NCI-H748 treated with DMSO at 0.1 percent for 48 hours (cell line): ENCODE results near the gene DDHD1.
A peak's percentile ranks its signal among the peaks of the same experiment; 100 is the strongest.
"Not testable (repeated sequence)": the region's sequence is repeated elsewhere in the genome, so short reads cannot be mapped to it uniquely, and the experiment has no call there.

Source experiments
- DNase-seq: peaks from one replicate; lab custom pipeline; 2025; lab: John Stamatoyannopoulos, UW

DDHD1 gene

DNA sequence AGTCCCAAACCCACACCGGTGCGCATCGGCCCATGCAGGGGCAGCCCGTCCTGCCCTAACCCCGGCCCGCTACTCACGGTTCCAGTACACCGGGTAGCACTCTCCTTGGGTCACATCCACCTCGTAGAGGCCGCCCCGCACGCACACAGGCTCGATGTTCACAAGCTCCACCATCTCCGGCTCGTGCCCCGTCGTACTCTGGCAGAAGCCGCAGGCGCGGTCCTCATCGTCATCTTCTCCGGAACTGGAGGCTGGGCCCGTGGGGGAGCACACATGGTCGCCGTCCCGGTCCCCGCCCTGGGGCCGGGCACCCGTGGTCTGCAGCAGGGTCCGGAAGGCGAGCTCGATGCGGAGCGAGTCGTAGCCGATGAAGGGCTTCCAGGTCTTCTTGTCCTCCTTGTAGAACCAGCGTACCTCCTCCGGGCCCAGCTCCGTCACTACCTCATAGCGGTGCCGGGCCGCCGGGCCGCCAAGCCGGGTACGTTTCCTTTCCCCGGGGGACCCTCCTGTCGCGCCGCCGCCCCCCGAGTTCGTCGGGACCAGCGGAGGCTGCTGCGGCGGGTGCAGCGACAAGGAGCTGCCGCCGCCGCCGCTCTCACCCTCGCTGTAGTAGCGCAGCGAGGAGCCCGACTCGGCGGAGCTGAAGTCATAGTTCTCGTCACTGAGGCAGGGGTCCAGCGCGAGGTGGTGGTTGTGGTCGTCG, 788 bp downstream of the DDHD1 start:
- peak; percentile 29 for DNase-seq

DNA sequence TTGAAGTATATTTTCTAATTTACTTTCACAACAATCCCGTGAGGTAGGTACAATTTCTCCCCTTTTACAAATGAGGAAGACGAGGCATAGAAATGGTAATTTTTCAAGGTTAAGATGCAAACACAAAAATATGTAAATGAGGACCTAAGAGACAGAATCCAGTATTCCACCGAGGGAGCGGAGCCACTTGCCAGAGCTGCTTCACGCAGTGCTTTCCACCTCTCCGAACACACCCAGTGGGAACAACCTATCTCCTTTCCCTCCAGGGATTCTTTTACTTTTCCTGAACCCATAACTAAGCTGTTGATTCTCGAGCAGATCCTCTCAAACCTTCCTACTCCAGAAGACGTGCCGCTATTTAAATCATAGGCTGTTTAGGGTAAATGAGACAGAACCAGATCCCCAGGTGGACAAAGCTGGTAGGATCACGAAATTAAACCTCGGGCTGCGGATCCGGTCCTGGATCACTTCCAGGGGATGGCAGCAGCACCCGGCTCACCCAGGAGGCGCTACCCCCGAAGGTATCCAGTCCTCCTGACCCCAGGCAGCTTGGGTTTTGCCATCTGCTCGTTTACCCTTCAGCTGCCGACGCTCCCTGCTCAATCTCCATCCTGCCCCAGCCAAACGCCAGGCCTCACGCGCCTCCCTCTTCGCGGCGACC, 1.5 kb downstream of the DDHD1 start:
- no peak for DNase-seq

DNA sequence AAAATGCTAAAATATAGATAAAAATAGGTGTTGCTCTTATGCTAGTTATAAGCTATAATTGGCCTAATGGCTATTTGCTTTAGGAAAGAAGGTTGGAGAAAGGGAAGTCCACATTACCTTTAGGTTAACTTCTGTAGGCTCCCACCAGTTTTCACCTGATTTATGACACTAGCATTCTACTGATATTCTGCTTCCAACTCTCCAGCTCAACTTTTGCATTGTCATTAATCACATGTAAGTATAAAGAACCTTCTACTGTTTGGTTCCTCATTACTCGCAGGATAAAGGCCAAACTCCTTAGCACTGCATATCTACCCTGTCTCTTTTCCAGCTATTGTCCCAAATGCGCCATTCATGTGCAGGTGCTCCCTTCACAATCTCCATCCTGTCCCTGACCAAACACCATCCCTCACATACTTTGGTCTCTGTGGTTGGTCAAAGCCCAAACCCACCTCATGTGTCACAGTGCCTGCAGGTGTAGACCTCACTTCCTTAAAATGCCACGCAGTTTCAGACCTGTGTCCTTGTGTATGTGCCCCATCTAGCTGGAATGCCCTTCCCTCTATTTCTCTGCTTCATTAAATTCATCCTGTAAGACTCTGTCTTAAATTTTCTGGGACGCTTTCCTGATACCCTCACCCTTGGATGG, 3.3 kb downstream of the DDHD1 start:
- DNase-seq: no peak

DNA sequence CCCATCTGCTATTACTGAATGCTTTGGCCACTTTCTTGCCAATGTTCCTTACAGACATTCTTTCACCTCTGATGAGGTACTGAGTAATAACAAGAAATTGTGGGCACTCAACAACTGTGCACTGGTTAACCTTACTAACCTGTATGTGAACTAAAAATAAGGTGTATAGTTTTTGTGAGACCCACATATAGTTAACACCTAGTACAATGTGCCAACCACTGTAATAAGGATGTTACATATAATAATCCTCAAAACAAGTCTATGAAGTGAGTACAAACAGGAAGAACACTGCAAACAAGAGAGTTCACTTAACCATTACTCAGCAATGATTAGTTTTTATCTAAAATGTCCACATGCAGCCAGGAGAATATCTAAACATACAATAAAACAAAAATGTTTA, 4.5 kb downstream of the DDHD1 start:
- no peak for DNase-seq

DNA sequence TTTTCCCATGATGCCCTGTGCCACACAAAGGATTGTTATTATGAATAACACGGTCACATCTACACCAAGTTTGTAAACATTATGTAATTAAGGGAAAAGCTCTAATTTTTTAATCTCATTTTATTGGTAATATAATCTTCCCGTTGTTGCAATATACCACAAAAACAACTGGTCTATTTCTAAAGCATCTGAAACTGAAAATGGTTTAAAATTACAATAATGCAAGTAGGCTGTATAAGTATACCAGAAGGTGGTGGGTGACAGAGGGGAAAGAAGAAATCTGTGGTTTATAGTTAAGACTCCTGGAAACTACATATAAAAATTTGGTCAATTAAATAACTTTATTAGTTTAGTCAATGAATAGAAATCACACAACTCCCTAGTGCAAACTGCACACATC, 5.2 kb downstream of the DDHD1 start:
- no peak for DNase-seq

DNA sequence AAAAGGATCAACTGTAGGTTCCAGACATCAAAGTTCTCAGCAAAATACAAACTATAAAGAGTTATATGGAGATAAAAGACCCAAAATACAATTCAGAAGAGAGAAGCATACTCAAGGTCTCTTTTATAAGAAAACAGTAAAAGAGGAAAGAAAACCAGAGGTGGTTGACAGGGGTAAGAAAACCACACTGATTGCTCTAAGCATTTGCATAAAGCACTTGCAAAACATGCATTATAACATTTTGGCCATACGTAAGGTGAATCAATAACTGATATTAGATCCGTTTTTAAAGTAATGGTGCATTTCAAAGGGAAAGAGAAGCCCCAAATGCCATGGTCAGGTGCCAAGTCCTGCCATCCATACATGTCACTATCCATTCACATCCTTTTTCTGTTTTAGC, 5.9 kb downstream of the DDHD1 start:
- no peak for DNase-seq

DNA sequence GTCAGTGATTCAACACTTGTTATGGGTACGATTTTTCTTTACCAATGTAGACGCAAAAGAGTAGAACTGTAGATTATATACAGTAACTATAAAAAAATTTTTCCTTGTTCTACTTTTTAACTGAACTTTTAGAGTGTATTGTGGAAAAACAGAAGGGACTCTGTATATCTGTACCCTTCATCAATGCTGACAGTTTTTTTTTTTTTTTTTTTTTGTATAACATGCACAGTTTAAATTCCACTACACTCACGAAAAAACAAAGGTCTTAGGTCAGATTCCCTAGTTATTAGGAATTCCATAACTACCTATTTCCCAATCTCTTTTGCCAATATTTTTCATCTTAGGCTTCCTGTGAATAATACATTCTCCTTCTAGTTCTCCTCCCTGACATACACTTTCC, 6.4 kb downstream of the DDHD1 start:
- no peak for DNase-seq

DNA sequence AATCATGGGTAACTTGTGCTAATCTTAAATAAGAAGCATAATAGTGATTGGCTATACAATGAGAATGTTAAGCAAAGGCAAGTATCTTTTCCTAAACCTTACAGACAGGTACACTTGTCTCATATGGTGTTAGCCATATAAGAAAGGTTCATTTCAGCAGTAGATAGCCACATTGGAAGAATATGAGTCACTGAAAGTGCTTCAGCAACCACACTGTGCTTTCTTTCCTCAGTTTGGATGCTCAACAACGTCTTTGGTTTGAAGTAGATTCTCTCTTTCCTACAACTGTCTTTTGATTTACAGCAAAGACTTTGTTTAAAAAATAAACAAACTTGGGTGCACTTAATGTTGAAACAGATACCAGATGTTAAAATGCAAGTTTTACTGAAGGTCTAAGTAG, 8.9 kb downstream of the DDHD1 start:
- no peak for DNase-seq

DNA sequence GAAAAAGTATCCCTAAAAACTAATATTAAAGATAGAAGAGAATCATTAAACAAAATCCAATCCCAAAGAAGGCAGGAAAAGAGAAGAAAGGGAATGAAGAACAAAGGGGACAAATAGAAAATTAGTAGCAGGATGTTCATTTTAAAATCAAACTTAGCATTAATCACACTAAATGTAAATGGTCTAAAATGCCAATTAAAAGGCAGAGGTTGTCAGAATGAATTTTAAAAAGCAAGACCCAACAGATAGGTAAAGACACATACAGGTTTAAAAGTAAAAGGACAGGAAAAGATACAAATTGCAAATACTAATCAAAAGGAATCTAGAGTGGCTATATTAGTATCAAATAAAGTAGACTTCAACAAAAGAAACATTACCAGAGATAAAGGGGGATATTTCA, 12.5 kb downstream of the DDHD1 start:
- DNase-seq: no peak

DNA sequence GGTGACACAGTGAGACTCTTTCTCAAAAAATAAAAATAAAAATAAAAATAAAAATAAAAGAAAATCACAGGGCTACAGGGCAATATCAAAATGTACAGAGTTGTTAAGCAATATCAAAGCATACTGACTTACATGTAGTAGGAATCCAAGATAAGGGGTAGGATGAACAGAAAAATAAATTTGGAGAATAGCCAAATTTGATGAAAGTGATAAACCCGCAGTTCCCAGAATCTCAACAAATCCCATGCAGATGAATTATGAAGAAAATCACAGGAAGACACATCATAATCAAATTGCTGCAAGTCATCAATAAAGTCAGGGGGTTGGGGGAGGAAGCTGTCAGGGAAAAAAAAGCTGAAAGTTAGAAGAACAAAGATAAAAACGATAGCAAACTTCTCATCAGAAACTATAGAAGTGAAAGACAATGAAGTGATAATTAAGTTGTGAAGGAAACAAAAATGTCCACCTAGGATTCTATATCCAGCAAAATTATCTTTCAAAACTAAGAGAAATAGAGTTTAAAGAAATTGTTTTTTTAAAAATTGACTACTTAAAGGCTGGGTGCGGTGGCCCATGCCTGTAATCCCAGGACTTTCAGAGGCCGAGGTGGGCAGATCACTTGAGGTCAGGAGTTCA, 15.4 kb downstream of the DDHD1 start:
- DNase-seq: no peak

DNA sequence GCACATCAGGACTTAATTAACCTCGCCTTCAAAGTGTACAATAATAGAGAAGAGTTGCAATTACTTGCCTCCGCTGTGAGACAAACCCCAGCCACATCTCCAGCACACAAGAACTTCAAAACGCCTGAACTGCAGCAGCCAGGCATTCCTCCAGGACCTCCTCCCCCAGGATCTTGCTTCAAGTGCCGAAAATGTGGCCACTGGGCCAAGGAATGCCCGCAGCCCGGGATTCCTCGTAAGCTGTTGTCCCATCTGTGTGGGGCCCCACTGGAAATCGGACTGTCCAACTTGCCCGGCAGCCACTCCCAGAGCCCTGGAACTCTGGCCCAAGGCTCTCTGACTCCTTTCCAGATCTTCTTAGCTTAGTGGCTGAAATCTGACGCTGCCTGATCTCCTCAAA, 22.6 kb downstream of the DDHD1 start:
- not testable (repeated sequence) for DNase-seq

DNA sequence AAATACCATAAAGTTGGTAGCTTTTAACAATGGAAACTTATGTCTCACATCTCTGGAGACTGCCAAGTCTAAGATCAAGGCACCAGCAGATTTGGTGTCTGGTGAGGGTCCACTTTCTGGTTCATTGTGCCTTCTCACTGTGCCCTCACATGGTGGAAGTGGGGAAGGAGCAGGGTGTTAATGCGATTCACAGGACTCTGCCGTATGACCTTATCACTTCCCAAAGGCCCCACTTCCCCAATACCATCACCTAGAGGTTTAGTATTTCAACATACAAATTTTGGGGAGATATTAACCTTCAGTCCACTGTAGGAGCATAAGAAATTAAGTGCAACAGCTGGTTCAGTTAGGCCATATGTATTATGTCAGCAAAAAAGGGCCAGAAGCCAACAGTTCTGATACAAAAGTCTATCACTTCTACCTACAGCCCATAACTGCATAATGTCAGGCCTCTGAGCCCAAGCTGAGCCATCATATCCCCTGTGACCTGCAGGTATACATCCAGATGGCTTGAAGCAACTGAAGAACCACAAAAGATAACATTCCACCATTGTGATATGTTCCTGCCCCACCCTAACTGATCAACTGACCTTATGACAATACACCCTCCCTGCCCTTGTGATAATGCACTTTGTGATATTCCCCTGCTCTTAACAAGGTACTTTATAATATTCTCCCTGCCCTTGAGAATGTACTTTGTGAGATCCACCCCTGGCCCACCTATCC, 24.7 kb downstream of the DDHD1 start:
- no peak for DNase-seq

DNA sequence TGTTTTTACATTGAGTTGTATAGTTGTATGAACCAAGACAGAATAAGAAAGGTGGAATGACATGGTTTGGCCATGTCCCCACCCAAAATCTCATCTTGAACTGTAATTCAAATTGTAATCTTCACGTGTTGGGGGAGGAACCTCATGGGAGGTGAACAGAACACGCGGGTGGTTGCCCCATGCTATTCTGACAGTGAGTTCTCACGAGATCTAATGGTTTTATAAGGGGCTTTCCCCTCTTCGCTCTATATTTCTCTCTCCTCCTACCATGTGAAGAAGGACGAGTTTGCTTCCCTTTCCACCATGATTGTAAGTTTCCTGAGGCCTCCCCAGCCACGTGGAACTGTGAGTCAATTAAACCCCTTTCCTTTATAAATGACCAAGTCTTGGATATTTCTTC, 25.3 kb downstream of the DDHD1 start:
- no peak for DNase-seq

DNA sequence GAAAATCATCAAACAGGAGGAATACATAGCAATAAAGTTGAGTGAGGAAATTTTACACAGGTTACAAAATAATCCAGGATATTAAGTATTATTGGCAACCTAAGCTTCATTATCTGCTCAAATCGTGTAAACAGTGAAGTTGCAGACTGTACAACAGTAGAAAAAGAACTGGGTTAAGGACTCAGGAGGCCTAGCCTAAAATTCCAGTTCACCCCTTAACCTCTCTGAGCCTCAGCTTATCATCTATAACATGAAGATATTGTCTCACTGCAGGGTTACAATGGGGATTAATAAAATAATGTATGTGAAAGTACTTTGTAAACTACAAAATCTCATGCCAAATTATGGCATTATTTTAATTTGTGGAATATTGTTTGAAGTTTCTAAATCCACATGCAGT, 26.0 kb downstream of the DDHD1 start:
- DNase-seq: no peak

DNA sequence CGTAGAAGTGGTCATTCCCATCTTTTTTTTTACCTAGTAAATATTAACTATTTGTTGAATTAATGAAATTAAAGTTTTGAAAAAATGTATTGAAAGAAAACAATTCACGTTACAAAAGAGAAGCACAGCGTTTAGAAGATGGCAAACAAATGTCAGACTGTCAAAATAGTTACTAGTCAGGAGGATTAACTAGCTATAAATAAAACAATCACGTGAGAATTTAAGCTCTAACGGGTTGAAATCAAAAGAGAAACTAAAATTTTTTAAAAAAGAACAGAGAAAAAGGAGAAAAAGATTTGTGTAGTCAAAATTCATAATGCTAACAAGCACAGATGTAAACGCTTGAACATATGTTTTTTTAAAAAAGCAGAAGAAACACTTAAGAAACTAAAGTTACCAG, 26.4 kb downstream of the DDHD1 start:
- no peak for DNase-seq

DNA sequence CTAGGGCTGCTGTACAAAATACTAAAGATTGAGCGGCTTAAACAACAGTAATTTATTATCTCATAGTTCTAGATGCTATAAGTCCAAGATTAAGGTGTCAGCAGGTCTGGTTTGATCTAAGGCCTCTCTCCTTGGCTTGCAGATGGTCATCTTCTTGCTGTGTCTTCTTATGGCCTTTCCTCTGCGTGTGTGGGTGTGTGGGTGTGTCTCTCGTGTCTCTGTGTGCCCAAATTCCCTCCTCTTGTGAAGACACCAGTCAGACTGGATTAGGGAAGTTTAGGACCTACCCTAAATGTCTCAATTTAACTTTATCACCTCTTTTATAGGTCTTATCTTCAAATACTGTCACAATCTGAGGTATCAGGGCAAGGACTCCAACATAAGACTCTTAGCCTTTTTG, 28.3 kb downstream of the DDHD1 start:
- DNase-seq: no peak

DNA sequence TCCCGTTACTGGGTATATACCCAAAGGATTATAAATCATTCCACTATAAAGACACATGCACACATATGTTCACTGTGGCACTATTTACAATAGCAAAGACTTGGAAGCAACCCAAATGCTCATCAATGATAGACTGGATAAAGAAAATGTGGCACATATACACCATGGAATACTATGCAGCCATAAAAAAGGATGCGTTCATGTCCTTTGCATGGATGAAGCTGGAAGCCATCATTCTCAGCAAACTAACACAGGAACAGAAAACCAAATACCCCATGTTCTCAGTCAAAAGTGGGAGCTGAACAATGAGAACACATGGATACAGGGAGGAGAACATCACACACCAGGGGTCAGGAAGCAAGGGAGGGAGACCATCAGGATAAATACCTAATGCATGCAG, 31.7 kb downstream of the DDHD1 start:
- not testable (repeated sequence) for DNase-seq

DNA sequence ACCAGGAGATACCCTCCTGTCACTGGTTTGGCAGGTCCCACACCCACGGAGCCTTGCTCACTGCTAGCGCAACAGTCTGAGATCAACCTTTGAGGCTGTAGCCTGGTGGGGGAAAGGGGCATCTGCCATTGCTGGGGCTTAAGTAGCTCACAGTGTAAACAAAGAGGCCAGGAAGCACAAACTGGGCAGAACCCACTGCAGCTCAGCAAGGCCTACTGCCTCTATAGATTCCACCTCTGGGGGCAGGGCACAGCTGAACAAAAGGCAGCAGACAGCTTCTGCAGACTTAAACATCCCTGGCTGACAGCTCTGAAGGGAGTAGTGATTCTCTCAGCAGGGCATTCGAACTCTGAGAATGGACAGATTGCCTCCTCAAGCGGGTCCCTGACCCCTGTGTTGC, 35.6 kb downstream of the DDHD1 start:
- not testable (repeated sequence) for DNase-seq

DNA sequence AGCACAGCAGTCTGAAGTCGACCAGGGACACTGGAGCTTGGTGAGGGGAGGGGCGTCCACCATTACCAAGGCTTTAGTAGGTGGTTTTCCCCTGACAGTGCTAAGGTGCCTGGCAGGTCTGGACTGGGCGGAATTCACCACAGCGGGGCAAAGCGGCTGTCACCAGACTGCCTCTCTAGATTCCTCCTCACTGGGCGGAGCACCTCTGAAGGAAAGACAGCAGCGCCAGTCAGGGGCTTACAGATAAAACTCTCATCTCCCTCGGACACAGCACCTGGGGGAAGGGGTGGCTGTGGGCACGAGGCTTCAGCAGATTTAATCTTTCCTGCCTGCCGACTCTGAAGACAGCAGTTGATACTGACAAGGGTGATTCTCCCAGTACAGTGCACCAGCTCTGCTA, 39.1 kb downstream of the DDHD1 start:
- no peak for DNase-seq

DNA sequence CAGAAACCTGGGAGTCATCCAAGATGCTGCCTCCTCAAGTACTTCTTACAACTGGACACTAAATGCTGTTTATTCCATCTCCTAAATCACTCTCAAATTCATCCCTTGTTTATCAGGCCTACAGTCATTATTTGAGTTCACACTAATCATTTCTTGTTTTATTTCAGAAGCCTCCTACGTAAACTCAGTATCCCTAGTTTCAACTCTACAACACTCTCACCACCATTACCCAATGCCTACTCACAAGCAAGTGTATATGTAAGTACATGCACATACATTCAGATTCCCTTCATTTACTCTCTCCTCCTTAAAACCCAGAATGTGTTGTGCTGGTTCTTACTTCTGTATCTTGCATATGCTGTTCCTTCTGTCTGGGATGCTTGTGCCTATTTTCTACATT, 43.0 kb downstream of the DDHD1 start:
- no peak for DNase-seq

DNA sequence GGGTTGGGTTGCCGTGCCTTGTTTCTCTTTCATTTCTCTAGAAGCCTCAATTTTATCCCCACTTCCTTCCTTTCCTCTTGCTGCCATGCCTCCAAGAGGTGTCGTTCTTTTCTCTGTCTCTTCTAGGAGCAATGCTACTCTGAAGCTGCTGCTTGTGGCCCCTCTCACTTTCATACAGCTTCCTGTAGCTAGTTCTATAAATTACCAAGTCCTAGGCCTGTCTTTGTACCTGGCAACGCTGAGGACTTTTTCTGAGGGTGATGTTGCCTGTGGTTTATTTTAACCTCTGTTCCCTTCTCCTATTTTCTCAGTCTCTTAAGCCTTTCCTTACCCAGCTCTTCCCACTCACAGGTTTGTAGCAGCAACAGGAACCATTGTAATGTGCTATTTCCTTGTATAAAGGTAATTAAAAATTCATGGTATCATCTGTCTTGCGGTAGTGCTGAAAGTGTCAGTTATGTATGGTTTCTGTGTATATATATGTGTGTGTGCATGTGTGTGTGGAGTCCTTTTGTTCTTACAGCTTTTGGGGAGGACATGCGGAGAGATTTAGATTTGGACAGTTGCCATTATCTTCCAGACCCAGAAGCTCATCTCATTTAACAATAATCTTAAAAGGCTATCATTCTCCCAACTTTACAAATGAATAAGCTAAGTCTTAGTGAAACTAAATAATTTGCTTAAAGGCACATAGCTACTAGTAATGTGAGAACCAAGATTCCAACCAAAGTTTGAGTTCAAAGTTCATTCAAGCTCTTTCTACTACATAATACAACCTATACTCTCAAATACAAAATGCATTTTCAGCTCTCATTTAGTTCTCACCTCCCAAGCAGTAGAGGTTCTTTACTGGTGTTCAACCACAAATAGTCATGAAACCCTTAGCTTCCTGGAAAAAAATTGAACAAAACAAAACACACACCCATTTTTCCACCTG, 43.8 kb downstream of the DDHD1 start:
- no peak for DNase-seq
